ENCODE measurements around the gene NUBP1. TPM values are rescaled to one million over a fixed set of nuclear protein-coding genes. Genes with fewer than 3 reads are reported as not detected.

The NUBP1 gene
- total RNA-seq, 2 experiments from 2014 or later = 19.3 to 20.1 TPM

DNA sequence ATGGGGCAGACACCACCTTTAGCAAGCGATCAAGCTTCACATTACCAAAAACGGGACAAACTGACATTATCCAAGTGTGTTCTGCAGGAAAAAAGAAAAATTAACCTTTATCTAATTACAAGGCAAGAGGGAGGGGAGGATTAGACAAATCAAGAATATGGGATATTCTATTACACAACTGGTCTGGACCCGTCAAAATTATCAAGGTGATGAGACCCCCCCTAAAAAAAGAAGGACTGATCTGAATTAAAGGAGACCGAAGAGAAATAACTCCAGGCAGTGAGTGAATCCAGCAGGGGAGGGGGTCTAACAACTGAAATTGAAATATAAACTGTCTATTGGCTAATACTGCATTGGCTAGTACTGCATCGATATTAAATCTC is 424 bp upstream of the NUBP1 start:
- intact Hi-C loops (cut with DNase I, micrococcal nuclease) = loop anchor here (5.0 to 10.0 kb wide), 4 partner anchors 202 to 1878 kb away; partner anchors contain the start of genes ATF7IP2 (in 1 of the 2), CARHSP1 (in 1 of the 2), CLEC16A (in 1 of the 2) and DEXI (in 1 of the 2)
- H3K36me3 Mint-ChIP-seq (ENCODE audit: low read depth) = peaks cover 42% of the 10 kb centered on the region
- peak overlapping the region; percentile 97 for H3K27ac Mint-ChIP-seq
- peak overlapping the region; percentile 93 for H3K4me3 Mint-ChIP-seq
- peaks cover 6% of the 10 kb centered on the region for H3K36me3 ChIP-seq (ENCODE audit: insufficient read depth, low read length)
- no peaks in the 10 kb centered on the region for H3K27me3 ChIP-seq (ENCODE audit: control insufficient read depth in 1 of 2, insufficient read depth in 2 of 2, low read length in 2 of 2)
- POLR2A ChIA-PET = interaction anchor here (1.0 to 1.7 kb wide), 6 partner anchors 7 to 1652 kb away, joined by 3 to 16 read pairs (median 4); partner anchors contain the start of genes ATF7IP2, DEXI and HAPSTR1
- TF ChIP-seq, protein P1, sequence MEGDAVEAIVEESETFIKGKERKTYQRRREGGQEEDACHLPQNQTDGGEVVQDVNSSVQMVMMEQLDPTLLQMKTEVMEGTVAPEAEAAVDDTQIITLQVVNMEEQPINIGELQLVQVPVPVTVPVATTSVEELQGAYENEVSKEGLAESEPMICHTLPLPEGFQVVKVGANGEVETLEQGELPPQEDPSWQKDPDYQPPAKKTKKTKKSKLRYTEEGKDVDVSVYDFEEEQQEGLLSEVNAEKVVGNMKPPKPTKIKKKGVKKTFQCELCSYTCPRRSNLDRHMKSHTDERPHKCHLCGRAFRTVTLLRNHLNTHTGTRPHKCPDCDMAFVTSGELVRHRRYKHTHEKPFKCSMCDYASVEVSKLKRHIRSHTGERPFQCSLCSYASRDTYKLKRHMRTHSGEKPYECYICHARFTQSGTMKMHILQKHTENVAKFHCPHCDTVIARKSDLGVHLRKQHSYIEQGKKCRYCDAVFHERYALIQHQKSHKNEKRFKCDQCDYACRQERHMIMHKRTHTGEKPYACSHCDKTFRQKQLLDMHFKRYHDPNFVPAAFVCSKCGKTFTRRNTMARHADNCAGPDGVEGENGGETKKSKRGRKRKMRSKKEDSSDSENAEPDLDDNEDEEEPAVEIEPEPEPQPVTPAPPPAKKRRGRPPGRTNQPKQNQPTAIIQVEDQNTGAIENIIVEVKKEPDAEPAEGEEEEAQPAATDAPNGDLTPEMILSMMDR (IDR thresholded peaks at IDR 0.05) = no peak
- CTCF ChIA-PET = no interaction called here
- no peaks in the 10 kb centered on the region for H3K27me3 Mint-ChIP-seq
- H3K9me3 ChIP-seq (ENCODE audit: control insufficient read depth in 1 of 2, insufficient read depth in 1 of 2, low read length in 2 of 2) = no peaks in the 10 kb centered on the region
- H3K4me3 ChIP-seq (ENCODE audit: low read length) = peak overlapping the region; percentile 88
- peaks cover 29% of the 10 kb centered on the region for H3K4me1 Mint-ChIP-seq (ENCODE audit: low read depth)
- ATAC-seq (ENCODE audit: poor library complexity) (no peak), DNase-seq (peak in 1 of 14 experiments; percentile 11)
- H3K27ac ChIP-seq (ENCODE audit: low read depth in 1 of 2, low read length in 2 of 2) = peak overlapping the region; percentile 95 to 99
- peaks cover 27% of the 10 kb centered on the region for H3K4me1 ChIP-seq (ENCODE audit: insufficient read depth, low read length)
- no peaks in the 10 kb centered on the region for H3K9me3 Mint-ChIP-seq

DNA sequence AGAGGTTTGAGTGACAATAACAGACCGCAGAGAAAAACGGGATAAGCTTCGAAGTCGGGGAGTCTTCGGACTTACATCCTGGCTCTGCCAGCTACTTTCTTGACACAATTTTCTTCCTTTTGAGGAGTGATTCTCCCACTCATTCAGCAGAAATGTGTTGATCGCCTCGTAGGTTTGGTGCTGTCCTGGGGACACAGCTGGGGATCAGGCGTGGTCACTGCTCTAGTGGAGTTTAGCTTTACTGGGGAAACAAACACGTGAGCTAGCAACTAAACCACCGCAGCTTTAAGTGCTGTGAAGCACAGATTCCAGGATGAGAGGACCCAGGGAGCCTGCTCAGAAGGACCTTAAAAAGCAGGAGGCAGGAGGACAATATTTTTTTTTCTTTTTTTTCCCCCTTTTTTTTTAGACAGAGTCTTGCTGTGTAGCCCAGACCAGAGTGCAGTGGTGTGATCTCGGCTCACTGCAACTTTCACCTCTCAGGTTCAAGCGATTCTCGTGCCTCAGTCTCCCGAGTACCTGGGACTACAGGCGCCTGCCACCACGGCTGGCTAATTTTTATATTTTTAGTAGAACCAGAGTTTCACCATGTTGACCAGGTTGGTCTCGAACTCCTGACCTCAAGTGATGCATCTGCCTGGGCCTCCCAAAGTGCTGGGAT is 858 bp downstream of the NUBP1 start:
- H3K27me3 Mint-ChIP-seq = no peaks in the 10 kb centered on the region
- H3K4me1 Mint-ChIP-seq (ENCODE audit: low read depth) = peaks cover 36% of the 10 kb centered on the region
- intact Hi-C loops (cut with DNase I, micrococcal nuclease) = loop anchor here (5.0 to 10.0 kb wide), 5 partner anchors 193 to 1880 kb away; partner anchors contain the start of genes ATF7IP2 (in 1 of the 2), CARHSP1 (in 1 of the 2), CLEC16A (in 1 of the 2) and DEXI (in 1 of the 2)
- no peaks in the 10 kb centered on the region for H3K9me3 ChIP-seq (ENCODE audit: control insufficient read depth in 1 of 2, insufficient read depth in 1 of 2, low read length in 2 of 2)
- no peaks in the 10 kb centered on the region for H3K27me3 ChIP-seq (ENCODE audit: control insufficient read depth in 1 of 2, insufficient read depth in 2 of 2, low read length in 2 of 2)
- H3K9me3 Mint-ChIP-seq = no peaks in the 10 kb centered on the region
- peak overlapping the region in 1 of 2 donors; percentile 95 for H3K27ac ChIP-seq (ENCODE audit: low read depth in 1 of 2, low read length in 2 of 2)
- ATAC-seq (ENCODE audit: poor library complexity) = no peak
- CTCF ChIA-PET = interaction anchor here (1.2 kb wide), 1 partner anchor 235 kb away, joined by 5 read pairs; no protein-coding TSS in a partner anchor
- no peak for DNase-seq
- TF ChIP-seq, protein P1 (IDR thresholded peaks at IDR 0.05) = no peak
- H3K27ac Mint-ChIP-seq = peak overlapping the region; percentile 97
- peak overlapping the region; percentile 93 for H3K4me3 Mint-ChIP-seq
- POLR2A ChIA-PET = interaction anchor here (0.7 to 1.7 kb wide), 9 partner anchors 9 to 1653 kb away, joined by 3 to 16 read pairs (median 4); partner anchors contain the start of genes ATF7IP2, DEXI and HAPSTR1
- H3K36me3 Mint-ChIP-seq (ENCODE audit: low read depth) = peaks cover 54% of the 10 kb centered on the region
- peaks cover 21% of the 10 kb centered on the region for H3K4me1 ChIP-seq (ENCODE audit: insufficient read depth, low read length)
- H3K4me3 ChIP-seq (ENCODE audit: low read length) = peak overlapping the region; percentile 88
- peaks cover 17% of the 10 kb centered on the region for H3K36me3 ChIP-seq (ENCODE audit: insufficient read depth, low read length)

- intact Hi-C loops (cut with DNase I, micrococcal nuclease) = loop anchor here (5.0 to 10.0 kb wide), 4 partner anchors 191 to 1881 kb away; partner anchors contain the start of genes ATF7IP2 (in 1 of the 2), CARHSP1 (in 1 of the 2), CLEC16A (in 1 of the 2) and DEXI (in 1 of the 2)
- TF ChIP-seq, protein P1 (IDR thresholded peaks at IDR 0.05) = no peak
- POLR2A ChIA-PET = no interaction called here
- Mint-ChIP-seq H3K4me1 (ENCODE audit: low read depth) (peaks cover 39% of the 10 kb centered on the region), H3K27ac (peak overlapping the region; percentile 49), H3K36me3 (ENCODE audit: low read depth) (peaks cover 64% of the 10 kb centered on the region), H3K27me3 (no peaks in the 10 kb centered on the region), H3K4me3 (peak overlapping the region; percentile 60), H3K9me3 (no peaks in the 10 kb centered on the region)
- H3K36me3 ChIP-seq (ENCODE audit: insufficient read depth, low read length) = peaks cover 28% of the 10 kb centered on the region
- H3K4me1 ChIP-seq (ENCODE audit: insufficient read depth, low read length) = peaks cover 21% of the 10 kb centered on the region
- no peak for ATAC-seq (ENCODE audit: poor library complexity)
- H3K4me3 ChIP-seq (ENCODE audit: low read length) = no peak overlapping the region
- no peaks in the 10 kb centered on the region for H3K9me3 ChIP-seq (ENCODE audit: control insufficient read depth in 1 of 2, insufficient read depth in 1 of 2, low read length in 2 of 2)
- DNase-seq = no peak
- no peaks in the 10 kb centered on the region for H3K27me3 ChIP-seq (ENCODE audit: control insufficient read depth in 1 of 2, insufficient read depth in 2 of 2, low read length in 2 of 2)
- no peak overlapping the region for H3K27ac ChIP-seq (ENCODE audit: low read depth in 1 of 2, low read length in 2 of 2)
- CTCF ChIA-PET = no interaction called here
Observed at GRCh38 chr16:10745841-10746240, 2.2 kb downstream of the NUBP1 start.
